ENCODE results near the gene FFAR1.
A peak's percentile ranks its signal among the peaks of the same experiment; 100 is the strongest.

FFAR1 gene

GRCh38 chr19:35321291-35321690 is 26.4 kb upstream of the FFAR1 start:
- TF ChIP-seq, protein P1, sequence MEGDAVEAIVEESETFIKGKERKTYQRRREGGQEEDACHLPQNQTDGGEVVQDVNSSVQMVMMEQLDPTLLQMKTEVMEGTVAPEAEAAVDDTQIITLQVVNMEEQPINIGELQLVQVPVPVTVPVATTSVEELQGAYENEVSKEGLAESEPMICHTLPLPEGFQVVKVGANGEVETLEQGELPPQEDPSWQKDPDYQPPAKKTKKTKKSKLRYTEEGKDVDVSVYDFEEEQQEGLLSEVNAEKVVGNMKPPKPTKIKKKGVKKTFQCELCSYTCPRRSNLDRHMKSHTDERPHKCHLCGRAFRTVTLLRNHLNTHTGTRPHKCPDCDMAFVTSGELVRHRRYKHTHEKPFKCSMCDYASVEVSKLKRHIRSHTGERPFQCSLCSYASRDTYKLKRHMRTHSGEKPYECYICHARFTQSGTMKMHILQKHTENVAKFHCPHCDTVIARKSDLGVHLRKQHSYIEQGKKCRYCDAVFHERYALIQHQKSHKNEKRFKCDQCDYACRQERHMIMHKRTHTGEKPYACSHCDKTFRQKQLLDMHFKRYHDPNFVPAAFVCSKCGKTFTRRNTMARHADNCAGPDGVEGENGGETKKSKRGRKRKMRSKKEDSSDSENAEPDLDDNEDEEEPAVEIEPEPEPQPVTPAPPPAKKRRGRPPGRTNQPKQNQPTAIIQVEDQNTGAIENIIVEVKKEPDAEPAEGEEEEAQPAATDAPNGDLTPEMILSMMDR (IDR thresholded peaks at IDR 0.05; ENCODE audit: insufficient read depth, low read depth, low read length, missing control alignments) = no peak
- no peak overlapping the region for H3K4me3 ChIP-seq (ENCODE audit: low read depth, low read length)
- DNase-seq (ENCODE audit: low read depth) = no peak

DNA sequence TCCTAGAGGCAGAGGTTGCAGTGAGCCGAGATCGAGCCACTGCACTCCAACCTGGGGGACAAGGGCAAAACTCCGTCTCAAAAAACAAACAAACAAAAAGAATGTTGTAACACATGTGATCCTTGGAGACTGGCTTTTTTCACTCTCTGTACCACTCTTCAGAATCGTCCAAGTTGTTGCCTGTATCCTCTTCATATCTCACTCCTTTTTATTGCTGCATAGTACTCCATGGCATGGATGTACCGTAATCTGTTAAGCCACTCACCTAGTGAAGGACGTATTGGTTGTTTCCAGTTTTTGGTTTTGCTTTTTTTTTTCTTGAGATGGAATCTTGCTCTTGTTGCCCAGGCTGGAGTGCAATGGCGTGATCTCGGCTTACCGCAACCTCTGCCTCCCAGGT is 25.7 kb upstream of the FFAR1 start:
- no peak overlapping the region for H3K4me3 ChIP-seq (ENCODE audit: low read depth, low read length)
- TF ChIP-seq, protein P1 (IDR thresholded peaks at IDR 0.05; ENCODE audit: insufficient read depth, low read depth, low read length, missing control alignments) = no peak
- no peak for DNase-seq (ENCODE audit: low read depth)

DNA sequence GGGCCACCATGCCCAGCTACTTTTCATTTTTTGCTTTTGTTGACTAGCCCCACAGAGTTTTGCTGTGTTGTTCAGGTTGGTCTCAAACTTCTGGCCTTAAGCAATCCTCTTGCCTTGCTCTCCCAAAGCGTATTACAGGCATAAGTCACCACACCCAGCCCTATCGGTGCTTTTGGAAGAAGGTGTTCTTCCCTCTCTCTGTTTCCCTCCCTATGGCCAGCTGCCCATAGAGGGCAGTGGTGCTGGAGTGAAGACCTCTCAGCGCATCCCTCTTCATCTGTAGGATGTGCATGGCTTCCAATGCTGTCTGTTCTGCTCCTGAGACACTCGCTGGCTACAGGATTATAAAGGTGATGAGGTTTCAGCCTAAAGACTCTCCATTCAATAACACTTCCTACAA is 20.1 kb upstream of the FFAR1 start:
- no peak overlapping the region for H3K4me3 ChIP-seq (ENCODE audit: low read depth, low read length)
- TF ChIP-seq, protein P1 (IDR thresholded peaks at IDR 0.05; ENCODE audit: insufficient read depth, low read depth, low read length, missing control alignments) = peak; percentile 25
- DNase-seq (ENCODE audit: low read depth) = no peak

GRCh38 chr19:35328851-35329285 is 18.8 kb upstream of the FFAR1 start, which contains the start of gene CD22:
Gene CD22 (plus strand): TSS chr19:35329187. CDS start chr19:35332041, 2,854 bp downstream.
- DNase-seq (ENCODE audit: low read depth) = peak; percentile 81
- TF ChIP-seq, protein P1 (IDR thresholded peaks at IDR 0.05; ENCODE audit: insufficient read depth, low read depth, low read length, missing control alignments) = no peak
- peak within 1 kb of the TSS; percentile 69 for H3K4me3 ChIP-seq (ENCODE audit: low read depth, low read length)

DNA sequence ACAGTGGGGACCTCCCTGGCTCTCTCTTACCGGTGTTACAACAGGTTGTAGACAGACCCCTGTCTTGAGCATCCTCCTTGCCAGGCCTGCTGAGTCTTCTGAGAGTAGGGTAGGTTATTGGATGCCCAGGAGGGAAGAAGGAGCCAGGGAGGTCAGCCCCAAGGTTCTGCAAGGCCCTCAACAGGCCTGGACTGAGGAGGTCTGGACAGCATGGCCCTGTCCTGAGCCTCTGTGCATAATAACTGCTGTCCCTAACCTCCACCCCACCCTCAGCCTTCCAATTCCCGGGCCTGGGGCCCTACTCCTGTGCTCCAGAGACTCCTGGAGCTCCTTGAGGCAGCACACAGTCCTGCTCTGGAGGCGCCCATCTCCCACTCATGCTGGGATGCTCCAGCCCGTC is 18.4 kb upstream of the FFAR1 start:
- TF ChIP-seq, protein P1 (IDR thresholded peaks at IDR 0.05; ENCODE audit: insufficient read depth, low read depth, low read length, missing control alignments) = no peak
- no peak for DNase-seq (ENCODE audit: low read depth)
- H3K4me3 ChIP-seq (ENCODE audit: low read depth, low read length) = peak overlapping the region; percentile 69

DNA sequence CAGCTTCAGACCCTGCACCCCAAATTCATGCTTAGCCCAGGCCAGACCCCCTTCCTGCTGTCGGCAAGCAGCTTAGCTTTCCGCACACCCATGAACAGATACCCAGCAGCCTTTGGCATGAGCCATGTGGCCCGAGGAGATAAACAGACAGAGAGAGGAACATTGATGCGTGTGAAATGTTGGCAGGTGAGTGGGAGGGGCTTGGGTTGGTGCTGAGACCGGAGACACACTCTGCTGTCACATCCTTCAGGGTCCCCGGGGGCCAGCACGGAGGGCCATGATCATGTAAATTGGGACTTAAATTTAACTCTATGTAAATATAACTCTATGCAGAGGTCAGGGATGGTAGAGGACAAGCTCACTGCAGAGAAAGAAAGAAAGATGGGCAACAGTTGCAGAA is 17.2 kb upstream of the FFAR1 start:
- TF ChIP-seq, protein P1 (IDR thresholded peaks at IDR 0.05; ENCODE audit: insufficient read depth, low read depth, low read length, missing control alignments) = no peak
- DNase-seq (ENCODE audit: low read depth) = peak; percentile 94
- peak overlapping the region; percentile 69 for H3K4me3 ChIP-seq (ENCODE audit: low read depth, low read length)

DNA sequence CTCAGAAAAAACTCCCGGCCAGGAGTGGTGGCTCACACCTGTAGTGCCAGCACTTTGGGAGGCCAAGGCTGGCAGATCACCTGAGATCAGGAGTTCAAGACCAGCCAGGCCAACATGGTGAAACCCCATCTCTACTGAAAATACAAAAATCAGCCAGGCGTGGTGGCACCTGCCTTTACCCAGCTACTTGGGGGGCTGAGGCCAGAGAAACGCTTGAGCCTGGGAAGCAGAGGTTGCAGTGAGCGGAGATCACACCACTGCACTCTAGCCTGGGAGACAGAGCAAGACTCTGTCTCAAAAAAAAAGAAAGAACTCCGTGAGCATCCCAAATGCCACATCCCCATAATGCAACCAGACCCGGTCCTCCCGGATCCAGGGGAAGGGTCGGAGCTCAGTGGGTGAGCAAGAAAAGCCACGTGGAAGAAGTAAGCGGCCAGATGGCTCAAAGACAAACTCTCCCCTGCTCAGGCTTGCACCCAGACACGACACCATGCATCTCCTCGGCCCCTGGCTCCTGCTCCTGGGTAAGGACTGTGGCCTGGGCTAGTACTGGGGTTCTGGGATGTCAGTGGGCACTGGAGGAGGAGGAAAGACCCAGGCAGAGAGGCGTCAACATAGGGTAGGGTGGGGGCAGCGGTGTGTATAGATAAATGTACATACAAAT is 16.0 kb upstream of the FFAR1 start:
- DNase-seq (ENCODE audit: low read depth) = no peak
- TF ChIP-seq, protein P1 (IDR thresholded peaks at IDR 0.05; ENCODE audit: insufficient read depth, low read depth, low read length, missing control alignments) = no peak
- H3K4me3 ChIP-seq (ENCODE audit: low read depth, low read length) = peak overlapping the region; percentile 69

Data from GM12865 (cell line).